Stromal cell of bone marrow (primary cell): ENCODE measurements around the gene UBXN1.
"Not testable (repeated sequence)": the region's sequence is repeated elsewhere in the genome, so short reads cannot be mapped to it uniquely, and the experiment has no call there.

Experiments used
- DNase-seq: peaks from one replicate; pipeline ENCODE4 v3.0.0-alpha.2; 2012; ENCODE audit warnings: low read depth

The UBXN1 gene

DNA sequence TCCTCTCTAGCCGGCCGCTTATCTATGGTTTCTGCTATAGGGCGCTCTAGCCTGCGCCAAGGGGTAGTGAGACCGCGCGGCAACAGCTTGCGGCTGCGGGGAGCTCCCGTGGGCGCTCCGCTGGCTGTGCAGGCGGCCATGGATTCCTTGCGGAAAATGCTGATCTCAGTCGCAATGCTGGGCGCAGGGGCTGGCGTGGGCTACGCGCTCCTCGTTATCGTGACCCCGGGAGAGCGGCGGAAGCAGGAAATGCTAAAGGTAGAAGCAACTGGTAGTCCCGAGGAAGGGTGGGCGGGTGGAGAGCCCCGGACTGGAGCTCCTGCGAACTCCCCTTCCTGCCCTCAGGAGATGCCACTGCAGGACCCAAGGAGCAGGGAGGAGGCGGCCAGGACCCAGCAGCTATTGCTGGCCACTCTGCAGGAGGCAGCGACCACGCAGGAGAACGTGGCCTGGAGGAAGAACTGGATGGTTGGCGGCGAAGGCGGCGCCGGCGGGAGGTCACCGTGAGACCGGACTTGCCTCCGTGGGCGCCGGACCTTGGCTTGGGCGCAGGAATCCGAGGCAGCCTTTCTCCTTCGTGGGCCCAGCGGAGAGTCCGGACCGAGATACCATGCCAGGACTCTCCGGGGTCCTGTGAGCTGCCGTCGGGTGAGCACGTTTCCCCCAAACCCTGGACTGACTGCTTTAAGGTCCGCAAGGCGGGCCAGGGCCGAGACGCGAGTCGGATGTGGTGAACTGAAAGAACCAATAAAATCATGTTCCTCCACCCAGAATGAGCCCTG is 7.1 kb downstream of the UBXN1 start, which contains the start of the genes LBHD1 and UQCC3:
Gene LBHD1, minus strand, starts transcription at position 660 of the 782 bp plus-strand sequence. CDS start 2,236 bp downstream, outside the sequence.
Gene UQCC3, plus strand, starts transcription at position 66 of the 782 bp plus-strand sequence. Its CDS starts 73 bp downstream, at position 139.
- DNase-seq = peak; percentile 73

DNA sequence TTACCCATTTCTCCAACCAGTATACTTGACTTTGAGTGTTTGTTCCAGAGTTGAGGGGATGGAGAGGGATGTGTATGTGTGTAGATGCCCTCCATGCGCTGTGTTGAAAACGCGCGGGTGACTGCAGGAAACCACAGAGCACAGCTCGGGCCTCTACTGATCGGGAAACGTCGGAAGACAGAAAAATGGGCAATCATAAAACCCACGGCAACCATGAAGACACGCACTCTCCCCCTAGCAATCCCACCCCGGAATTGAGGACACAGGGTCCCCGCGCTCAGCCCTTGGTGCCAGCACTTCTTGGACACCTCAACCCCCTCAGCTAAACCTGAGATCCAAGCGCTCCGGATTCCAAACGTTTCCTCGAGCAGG is 7.7 kb downstream of the UBXN1 start:
- no peak for DNase-seq

DNA sequence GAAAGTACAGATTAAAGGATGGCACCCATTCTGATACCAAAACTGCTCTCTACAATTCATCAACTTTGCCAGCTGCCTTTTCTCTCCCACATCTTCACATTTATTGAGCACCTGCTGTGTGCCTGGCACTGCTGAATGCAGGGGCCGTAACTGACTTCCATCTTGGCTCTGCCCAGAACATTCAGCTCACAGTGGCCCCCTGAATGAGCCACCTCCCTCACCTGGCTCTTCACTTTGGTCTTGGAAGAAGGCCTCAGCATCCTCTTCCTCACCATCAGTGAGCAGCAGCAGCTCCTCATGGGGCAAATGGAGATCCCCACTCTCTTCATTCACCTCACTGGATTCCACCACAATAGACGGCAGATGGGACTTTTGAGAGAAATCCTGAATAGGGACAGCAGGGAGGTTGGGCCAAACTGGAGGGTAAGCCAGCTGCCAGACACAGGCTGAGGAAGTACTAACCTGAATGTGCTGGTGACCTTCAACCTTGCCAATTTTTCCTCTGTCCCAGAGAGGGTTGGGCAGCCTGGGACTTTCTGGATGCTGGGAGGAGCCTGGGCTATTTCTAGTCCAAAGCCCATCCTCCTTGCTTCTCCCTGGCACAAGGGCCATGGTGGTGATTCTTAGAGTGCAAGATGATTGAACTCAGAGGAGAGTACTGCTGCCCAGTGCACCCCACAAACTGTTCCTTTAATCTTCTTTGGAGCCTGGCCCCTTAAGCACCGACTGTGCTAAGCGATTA is 9.3 kb downstream of the UBXN1 start:
- no peak for DNase-seq

DNA sequence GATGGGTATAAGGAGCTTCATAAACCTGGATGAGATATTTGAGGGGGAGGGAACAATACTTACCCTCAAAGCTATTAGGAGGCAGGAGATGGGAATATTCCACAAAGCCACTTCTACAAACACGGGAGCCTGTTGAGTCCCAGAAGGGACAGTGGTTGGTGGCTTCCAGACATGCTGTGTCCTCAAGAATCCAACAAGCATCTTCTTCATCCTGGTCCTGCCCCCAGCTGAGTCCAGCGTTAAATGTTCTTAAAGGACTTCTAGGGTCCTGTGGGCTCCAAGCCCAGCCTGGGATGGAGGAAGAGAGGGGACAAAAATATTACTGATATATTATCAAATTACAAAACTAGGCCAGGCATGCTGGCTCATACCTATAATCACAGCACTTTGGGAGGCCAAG is 11.4 kb downstream of the UBXN1 start:
- no peak for DNase-seq

DNA sequence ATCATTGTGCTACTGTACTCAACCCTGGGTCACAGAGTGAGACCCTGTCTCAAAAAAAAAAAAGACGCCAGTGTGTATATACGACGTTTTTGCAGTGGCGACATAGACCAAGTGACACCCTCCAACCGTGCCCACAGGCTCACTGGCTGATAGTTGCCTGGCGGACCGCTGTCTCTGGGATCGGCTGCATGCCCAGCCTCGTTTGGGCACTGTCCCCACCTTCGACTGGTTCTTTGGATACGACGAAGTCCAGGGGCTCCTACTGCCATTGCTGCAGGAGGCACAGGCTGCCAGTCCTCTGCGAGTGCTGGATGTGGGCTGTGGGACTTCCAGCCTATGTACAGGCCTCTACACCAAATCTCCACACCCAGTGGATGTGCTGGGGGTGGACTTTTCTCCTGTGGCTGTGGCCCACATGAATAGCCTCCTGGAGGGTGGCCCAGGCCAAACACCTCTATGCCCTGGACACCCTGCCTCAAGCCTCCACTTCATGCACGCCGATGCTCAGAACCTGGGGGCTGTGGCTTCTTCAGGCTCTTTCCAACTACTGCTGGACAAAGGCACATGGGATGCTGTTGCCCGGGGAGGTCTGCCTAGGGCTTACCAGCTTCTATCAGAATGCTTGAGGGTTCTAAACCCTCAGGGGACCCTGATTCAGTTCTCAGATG is 12.5 kb downstream of the UBXN1 start:
- DNase-seq = no peak

DNA sequence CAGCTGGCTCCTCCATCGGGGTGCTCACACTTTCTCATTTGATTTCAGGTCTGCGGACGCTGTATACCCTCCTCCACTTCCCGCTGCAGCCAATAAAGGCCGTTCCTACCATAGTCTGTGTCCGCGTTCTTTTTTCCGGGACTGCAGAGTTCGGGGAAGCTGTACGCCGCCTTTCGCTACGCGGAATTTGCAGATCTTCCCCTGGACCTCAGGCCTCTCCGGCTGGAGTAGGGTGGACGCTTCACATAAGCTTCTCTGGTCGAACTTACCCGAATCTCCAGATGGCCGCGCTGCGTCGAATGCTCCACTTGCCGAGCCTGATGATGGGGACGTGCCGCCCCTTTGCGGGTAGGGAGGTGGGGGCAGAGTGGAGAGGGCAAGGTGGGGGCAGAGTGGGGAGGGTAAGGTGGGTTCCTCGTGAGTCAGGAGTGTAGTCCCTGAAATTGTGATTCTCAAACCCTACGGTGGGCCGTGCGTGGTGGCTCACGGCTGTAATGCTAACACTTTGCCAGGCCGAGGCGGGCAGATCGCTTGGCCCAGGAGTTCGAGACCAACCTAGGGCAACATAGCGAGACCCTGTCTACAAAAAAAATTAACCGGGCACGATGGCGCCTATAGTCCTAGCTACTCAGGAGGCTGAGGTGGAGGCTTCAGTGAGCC is 13.1 kb downstream of the UBXN1 start:
- DNase-seq = peak; percentile 31

DNA sequence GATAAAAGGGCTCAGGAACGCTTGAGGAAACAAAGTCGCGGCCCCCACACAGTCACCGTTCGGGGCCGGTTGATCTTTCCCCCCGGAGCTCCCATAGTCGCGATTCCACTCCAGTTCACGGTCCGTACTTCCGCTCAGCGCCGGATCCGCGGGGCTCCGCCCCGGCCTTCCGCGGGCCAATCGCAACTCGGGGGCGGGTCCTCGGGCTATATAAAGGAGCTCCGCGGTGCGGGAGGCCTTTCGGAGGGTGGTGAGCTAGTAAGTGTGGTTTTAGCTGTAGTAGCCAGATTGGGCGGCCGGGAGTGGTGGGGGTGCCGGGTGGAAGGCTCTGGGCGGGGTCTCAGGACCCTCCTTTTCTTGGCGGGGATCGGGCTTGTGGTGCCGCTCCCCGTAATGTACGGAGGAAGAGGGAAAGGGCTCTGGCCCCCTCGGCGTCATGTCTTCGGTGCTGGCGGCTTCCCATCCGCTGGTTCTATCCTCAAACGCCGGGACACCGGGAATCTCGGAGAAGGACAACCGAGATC is 13.7 kb downstream of the UBXN1 start, which contains the start of the genes C11orf98 and CSKMT:
Gene C11orf98, minus strand, starts transcription at position 136 of the 524 bp plus-strand sequence. Its CDS starts 41 bp downstream, at position 95.
Gene CSKMT, plus strand, starts transcription at position 238 of the 524 bp plus-strand sequence. CDS start 568 bp downstream, outside the sequence.
- peak; percentile 85 for DNase-seq

DNA sequence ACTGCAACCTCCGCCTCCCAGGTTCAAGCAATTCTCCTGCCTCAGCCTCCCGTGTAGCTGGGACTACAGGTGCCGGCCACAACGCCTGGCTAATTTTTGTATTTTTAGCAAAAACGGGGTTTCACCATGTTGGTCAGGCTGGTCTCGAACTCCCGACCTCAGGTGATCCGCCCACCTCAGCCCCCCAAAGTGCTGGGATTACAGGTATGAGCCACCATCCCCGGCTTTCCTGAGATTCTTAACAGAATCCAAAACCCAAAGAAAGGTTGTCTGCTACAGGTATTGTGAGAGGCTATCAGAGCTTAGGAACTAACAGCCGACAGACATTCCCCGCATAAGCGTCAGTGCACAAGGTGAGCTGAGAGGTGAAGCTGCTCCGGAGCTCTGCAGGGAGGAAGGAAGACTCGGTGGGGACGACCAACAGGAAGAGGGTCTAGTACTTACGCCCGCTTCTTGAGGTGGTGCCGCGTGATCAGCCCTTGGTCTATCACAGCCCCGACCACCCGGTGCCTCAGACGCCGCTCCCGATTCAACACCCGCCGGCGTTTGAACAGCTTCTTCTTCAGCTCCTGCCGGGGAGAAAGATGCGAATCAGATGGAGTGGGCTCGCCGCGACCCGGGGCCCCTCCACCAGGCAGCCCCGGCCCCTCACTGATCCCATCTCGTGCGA is 14.3 kb downstream of the UBXN1 start:
- no peak for DNase-seq

DNA sequence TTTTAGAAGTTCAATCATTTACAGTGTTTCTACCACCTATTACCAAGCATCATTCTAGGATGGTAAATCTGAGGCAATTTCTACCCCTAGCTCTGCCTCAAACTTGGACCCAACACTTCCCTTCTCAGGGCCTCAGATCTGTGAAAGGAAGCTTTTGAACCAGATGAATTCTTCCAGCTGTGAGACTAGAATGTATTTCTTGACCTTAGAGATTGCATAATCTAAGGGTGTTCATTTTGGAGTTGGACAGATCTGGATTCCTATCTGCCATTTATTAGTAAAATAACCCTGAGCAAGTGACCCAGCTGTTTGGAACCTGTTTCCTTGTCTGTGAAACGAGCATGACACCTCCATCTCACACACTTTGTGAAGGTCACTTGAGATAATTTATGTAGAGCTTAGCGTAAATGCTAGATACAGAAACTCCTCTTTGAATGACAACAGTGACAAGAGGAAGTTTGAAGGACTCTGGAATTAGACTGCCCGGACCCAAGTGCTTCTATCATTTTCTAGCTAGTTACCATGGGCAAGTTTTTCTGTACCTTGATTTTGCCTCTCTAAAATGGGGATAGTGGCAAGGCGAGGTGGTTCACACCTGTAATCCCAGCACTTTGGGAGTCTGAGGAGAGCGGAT is 22.0 kb downstream of the UBXN1 start:
- no peak for DNase-seq

DNA sequence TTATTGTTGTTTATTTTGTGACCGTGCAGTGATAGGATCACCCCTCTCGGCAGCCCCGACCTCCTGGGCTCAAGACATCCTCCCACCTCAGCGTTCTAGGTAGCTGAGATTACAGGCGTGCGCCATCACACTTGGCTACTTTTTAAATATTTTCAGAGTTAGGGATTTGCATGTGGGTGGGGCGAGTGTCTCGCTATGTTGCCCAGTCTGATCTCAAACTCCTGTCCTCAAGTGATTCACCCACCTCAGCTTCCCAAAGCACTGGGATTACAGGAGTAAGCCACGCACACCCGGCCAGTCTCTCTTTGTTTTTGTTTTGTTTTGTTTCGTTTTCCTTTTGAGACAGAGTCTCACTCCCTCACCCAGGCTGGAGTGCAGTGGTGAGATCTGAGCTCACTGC is 24.6 kb downstream of the UBXN1 start:
- no peak for DNase-seq

DNA sequence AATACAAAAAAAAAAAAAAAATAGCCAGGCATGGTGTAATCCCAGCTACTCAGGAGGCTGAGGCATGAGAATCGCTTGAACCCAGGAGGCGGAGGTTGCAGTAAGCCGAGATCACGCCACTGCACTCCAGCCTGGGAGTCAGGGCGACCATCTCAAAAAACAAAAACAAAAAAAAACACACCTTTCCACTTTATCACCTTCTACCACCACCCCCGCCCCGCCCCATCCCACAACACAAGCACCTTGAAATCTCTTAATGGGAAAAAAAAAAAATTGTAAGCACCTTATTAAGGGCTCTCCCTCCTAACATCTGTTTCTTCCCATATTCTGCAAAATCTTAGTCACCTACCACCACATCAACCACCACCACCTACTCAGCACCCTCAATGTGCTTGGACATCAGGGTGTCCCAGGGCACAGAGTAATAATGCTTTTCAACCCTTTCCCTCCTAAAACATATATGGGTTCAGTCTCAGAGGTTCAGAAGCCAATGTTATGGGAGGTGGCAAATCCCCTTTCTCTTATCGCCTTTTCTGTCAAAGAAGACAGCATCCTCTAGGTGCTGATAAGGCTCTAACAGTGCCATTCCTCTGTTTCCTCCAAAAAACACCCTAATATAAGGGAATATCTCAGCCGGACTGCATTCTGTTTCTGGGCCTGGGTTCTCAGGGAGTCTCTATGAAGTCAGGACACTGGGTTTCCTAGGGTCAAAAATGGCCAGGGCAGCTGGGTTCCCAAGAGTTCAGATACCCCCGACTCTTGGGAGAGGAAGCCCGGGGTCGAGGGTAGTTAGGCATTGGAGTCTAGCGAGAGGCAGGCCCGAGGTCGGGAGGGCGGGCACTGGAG is 26.5 kb downstream of the UBXN1 start:
- no peak for DNase-seq

DNA sequence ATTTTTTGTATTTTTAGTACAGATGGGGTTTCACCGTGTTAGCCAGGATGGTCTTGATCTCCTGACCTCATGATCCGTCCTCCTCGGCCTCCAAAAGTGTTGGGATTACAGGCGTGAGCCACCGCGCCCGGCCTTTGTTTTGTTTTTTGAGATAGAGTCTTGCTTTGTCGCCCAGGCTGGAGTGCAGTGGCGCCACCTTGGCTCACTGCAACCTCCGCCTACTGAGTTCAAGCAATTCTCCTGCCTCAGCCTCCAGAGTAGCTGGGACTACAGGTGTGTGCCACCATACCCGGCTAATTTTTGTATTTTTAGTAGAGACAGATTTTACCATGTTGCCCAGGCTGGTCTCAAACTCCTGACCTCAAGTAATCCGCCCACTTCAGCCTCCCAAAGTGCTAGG is 28.6 kb downstream of the UBXN1 start:
- not testable (repeated sequence) for DNase-seq

DNA sequence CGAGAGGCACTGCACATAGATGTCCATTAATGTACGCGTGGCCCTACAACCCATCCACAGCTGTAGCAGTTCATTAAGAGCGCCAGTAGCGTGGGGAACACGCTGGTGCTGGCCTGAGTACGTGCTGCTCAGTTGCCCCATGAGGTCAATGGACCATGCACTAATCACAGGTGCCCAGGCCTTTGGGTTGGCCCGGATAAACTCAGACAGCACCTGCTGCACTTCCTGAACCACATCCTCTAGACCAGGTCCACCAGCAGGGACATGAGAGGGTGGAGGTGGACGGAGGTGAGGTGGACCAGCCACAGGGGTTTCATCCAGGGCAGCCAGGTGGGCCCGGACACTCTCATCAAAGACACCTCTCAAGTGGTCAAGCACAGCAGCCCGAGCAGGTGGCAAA is 29.4 kb downstream of the UBXN1 start:
- DNase-seq = no peak

DNA sequence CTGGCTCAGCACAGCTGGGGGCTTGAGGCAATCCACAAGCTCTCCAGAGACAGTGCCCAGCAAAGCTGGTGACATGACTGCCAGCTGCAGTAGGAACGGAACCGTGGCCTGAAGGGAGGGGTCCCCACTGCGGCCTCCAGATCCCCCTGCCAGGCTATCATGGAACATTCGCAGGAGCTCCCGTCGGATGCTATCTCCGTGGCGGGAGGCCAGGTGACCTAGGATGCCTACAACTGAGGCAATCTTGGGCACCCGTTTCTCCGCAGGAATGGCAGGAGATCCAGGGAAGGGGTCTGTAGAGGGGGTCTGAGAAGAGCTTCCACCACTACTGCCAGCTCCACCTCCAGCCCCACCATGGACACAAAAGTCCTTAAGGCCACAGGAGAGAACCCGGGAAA is 29.9 kb downstream of the UBXN1 start:
- DNase-seq = no peak

DNA sequence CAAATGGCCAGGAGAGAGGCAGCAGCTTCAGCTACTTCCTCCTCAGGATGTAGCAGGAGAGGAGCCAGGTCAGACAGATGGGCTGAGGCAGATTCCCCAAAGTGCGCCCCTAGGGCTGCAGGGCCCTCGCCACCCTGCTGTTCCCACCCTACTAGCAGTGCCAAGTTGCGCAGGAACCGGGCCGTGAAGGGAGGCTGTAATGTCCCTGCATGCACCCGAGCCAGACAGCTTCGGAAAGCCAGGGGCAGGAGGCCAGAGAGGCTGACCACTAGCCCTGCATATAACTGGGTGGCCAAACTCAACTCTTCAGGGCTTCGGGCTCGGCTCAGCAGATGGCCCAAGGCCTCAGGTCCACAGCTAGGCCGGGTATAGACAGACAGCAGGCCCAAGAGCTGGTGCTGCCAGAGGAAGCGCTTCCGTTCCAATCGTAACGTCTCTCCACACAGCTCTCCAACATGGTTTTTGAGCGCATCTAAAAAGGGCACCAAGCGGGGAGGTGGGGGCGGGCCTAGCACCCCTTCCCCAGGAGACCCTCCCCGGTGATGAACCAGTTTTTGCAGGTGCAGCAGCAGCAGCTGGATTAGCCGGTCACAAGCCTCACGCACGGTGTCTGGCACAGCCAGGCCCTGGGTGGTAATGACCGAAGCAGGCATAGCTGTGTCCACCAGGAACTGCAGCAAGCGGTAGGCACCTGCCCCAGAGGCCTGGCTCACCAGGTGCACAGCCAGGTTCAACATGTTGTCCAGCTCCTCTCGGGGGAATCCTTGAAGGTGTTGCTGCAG is 30.5 kb downstream of the UBXN1 start:
- no peak for DNase-seq

DNA sequence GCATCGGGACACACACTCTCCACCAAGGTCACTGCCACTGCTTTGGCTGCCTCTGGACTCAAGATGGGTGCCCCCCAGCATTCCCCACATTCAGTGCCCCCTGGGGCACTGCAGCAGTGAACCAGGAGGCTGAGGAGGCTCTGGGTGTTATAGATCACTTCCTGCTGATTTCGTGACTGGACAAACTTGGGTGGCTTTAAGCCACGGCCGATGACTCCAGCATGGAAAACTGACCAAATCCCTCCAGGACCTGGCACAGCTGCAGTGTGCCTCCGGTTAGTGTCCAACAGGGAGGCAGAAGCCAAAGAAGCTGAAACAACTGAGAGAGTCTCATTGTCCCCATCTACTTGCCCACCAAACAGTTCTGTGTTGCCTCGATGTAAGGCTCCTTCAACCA is 31.3 kb downstream of the UBXN1 start:
- no peak for DNase-seq

DNA sequence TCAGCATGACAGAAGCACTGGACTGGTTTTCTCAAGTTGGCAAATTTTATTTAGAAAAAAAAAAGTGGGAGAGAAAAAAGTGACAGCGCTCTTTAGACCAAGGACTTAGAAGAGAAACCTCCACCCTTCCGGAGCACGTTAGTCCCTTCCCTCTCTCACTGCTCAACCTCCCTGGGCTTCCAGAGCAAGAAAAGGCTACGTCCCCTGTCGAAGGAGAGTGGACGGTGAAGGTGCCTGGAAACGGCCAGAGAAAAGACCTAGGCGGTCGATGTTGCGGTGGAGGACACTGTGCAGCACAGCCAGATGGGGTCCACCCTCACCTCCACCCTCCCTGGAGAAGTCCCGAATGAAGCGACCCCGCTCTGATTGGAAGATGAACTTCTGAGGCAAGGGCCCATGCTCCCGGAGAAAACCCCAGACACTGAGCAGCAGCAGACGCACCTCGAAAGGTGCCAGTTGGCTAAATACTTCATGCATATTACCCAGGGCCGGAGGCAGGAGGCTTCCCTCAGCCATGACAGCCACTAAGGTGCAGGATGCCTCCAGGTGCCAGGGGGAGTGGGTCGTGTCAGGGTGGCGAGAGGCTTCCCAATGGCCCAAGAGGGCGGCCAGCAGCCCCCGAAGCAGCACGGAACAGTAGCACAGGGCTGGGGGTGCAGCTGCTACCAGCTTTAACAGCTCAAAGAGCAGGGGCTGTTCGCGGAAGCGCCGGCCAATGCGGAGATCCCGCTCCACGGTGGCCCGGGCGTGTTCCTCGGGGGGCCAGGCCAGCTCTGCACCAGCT is 31.9 kb downstream of the UBXN1 start:
- no peak for DNase-seq
